Pancreas (tissue), 10 donors: ENCODE results near the gene VPS51. TPM values are rescaled to one million over a fixed set of nuclear protein-coding genes. Genes with fewer than 3 reads are reported as not detected.
A peak's percentile ranks its signal among the peaks of the same experiment; 100 is the strongest.

Experiments used
- ATAC-seq, 4 donors: fragments of 200-7000 bp; cut with Tn5 transposase; one replicate each; pipeline versions ENCODE4 v1.8.0 to v1.9.1; 2020; ENCODE audit warnings: mild to moderate bottlenecking in 4 of 4, moderate library complexity in 4 of 4
- DNase-seq, 6 donors: peaks; one replicate each; pipeline ENCODE4 v3.0.0-alpha.2; 2020
- FAIRE-seq: peaks from 2 replicates; lab custom pipeline; 2012; peaks lifted over from hg19 to GRCh38; lab: Jason Lieb, UNC
- H3K27ac ChIP-seq, 4 donors: fragments of 200-600 bp; sonication (generic); 1 replicate in 3 of 4; 2 replicates in 1 of 4; pipeline versions ENCODE4 v1.5.0 to v1.8.0; 2020
- H3K27me3 ChIP-seq, 4 donors: fragments of 200-600 bp; one replicate each; pipeline ENCODE4 v1.8.0; 2021
- H3K36me3 ChIP-seq, 3 donors: fragments of 200-600 bp; sonication (generic) in 1 of 3; one replicate each; pipeline versions ENCODE4 v1.5.0 to v1.8.0; 2020 to 2021
- H3K4me1 ChIP-seq, 3 donors: fragments of 200-600 bp; one replicate each; pipeline ENCODE4 v1.8.0; 2021
- H3K4me3 ChIP-seq, 4 donors: fragments of 200-600 bp; sonication (generic) in 2 of 4; one replicate each; pipeline versions ENCODE4 v1.5.0 to v1.8.0; 2020 to 2021
- H3K9me3 ChIP-seq, 4 donors: fragments of 200-600 bp; one replicate each; pipeline ENCODE4 v1.8.0; 2021
- WGBS, 2 donors: extraction: QIAGEN DNeasy Blood & Tissue Kit; methylation state at CpG; one replicate each; pipeline ENCODE4 v1.1.7; 2013; 5-methylcytosine and 5-hydroxymethylcytosine counted together
- intact Hi-C, 3 donors: fragments of 100-400 bp; cut with DNase I; formaldehyde crosslinking; loops; one replicate each; pipeline versions ENCODE4 v1.11.1 to v1.14.2; 2022
- polyA plus RNA-seq, 2 donors: library from polyadenylated mRNA; stranded (reverse); fragments of 200-250 nt; gene quantifications; one replicate each; pipeline ENCODE4 v1.2.3, GENCODE V29; 2013
- total RNA-seq, 6 donors: library from RNA; stranded (reverse); fragmentation: NEBNext Ultra II Directional in 4 of 6; extraction: Animal tissue kit (Norgen Biotek cat#: 25700) in 4 of 6; gene quantifications; one replicate each; pipeline versions ENCODE4 v1.2.1 to v1.2.4, GENCODE V29; 2021 to 2023
- TF ChIP-seq, protein P1 (sequence below), 4 donors: fragments of 200-600 bp; sonication (generic) in 3 of 4; IDR thresholded peaks; one replicate each; pipeline versions ENCODE4 v1.5.0 to v1.8.0; 2021; ENCODE audit warnings: antibody characterized with exemption in 4 of 4
- donor health status: healthy with polysubstance abuse.
- donor health status: DM: no; HTN: no; CAD: no; lungs with moderate emphysema.
- donor health status: DM: no; HTN: no; CAD: no.
- donor health status: control.
- donor health status: control.
- donor health status: Bipolar disorder and iron deficiency.
- donor health status: DM: yes; HTN: yes; CAD: no.
- donor health status: DM: no; HTN: no; CAD: no.
- donor health status: DM: no; HTN: no; CAD: no.
- donor health status: DM: yes; HTN: yes; CAD: no.

Gene VPS51
- total and polyA plus RNA-seq, 8 donors: 85.4 to 179 (median 130) TPM

DNA sequence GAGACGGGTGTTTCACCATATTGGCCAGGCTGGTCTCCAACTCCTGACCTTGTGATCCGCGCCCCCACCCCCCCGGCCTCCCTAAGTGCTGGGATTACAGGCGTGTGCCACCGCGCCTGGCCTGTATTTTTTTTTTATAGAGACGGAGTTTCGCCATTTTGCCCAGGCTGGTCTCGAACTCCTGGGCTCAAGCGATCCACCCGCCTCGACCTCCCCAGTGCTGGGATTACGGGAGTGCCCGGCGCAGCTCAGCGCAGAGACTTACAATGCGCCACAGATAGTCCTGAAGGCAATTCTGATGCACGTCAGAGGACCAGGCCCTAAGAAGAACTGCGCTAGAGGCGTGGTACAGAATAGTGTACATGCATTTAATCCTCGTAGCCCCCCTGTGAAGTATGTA lies 587 bp upstream of the VPS51 start:
- Histone ChIP-seq H3K4me3 (peak overlapping the region in 2 of 4 donors; percentile 64 to 78), H3K9me3 (no peaks in the 10 kb centered on the region), H3K4me1 (peaks cover 0 to 8% (median 7%) of the 10 kb centered on the region in 3 donors), H3K27ac (peak overlapping the region in 2 of 4 donors; percentile 92 to 93), H3K36me3 (peaks cover 0 to 9% (median 0%) of the 10 kb centered on the region in 3 donors), H3K27me3 (no peaks in the 10 kb centered on the region)
- intact Hi-C loops: no loop called here
- FAIRE-seq (no peak), ATAC-seq (no peak), DNase-seq (no peak)
- WGBS, 2 donors: 59 to 64% methylated on average over 22 of the region's 22 CpGs
- TF ChIP-seq, protein P1, sequence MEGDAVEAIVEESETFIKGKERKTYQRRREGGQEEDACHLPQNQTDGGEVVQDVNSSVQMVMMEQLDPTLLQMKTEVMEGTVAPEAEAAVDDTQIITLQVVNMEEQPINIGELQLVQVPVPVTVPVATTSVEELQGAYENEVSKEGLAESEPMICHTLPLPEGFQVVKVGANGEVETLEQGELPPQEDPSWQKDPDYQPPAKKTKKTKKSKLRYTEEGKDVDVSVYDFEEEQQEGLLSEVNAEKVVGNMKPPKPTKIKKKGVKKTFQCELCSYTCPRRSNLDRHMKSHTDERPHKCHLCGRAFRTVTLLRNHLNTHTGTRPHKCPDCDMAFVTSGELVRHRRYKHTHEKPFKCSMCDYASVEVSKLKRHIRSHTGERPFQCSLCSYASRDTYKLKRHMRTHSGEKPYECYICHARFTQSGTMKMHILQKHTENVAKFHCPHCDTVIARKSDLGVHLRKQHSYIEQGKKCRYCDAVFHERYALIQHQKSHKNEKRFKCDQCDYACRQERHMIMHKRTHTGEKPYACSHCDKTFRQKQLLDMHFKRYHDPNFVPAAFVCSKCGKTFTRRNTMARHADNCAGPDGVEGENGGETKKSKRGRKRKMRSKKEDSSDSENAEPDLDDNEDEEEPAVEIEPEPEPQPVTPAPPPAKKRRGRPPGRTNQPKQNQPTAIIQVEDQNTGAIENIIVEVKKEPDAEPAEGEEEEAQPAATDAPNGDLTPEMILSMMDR (IDR thresholded peaks at IDR 0.05): no peak

DNA sequence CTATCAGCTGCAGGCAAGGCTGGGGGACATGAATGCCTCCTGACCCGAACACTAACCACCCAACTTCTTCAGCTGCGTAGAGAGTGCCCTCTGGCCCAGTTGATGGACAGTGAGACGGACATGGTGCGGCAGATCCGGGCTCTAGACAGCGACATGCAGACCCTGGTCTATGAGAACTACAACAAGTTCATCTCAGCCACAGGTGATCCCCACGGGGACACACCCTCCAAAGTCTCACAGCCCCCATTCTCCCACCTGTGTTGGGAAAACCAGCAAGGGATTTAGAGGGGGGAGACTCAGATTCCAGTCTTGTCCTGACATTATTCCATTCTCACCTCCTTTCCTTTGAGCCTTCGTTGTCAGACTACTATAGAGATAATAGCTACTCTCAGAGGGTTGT lies 912 bp downstream of the VPS51 start:
- TF ChIP-seq, protein P1 (IDR thresholded peaks at IDR 0.05): no peak
- intact Hi-C loops: no loop called here

DNA sequence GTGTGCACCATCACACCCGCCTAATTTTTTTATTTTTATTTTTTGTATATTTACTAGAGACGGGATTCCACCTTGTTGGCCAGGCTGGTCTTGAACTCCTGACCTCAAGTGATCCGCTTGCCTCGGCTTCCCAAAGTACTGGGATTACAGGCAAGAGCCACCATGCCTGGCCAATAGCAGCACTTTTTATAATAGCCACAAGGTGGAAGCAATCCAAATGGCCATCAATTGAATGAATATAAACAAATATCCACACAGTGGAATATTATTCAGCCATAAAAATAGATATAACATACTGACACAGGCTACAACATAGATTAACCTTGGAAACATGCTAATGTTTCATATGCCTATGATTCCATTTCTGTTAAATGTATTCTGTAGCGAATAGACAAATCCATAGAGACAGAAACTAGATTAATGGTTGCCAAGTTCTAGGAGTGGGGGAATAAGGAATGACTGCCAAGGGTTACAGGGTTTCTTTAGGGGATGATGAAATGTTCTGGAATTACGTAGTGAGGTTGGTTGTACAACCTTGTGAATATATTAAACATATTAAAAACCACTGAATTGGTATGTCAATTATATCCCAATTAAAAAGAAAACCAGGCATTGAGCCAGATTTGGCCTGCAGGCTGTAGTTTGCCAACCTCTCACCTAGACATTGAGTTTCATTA lies 4.8 kb downstream of the VPS51 start:
- TF ChIP-seq, protein P1 (IDR thresholded peaks at IDR 0.05): no peak
- DNase-seq (no peak), ATAC-seq (no peak), FAIRE-seq (no peak)
- 74 to 76% methylated on average over 6 of the region's 6 CpGs for whole genome bisulfite sequencing, 2 donors
- intact Hi-C loops: loop anchor here in 1 of 3 donors (10.0 kb wide), 1 partner anchor 246 kb away; no protein-coding TSS in a partner anchor
- Histone ChIP-seq H3K27ac (peak overlapping the region in 2 of 4 donors; percentile 39 to 74), H3K9me3 (no peaks in the 10 kb centered on the region), H3K27me3 (no peaks in the 10 kb centered on the region), H3K4me3 (no peak overlapping the region), H3K4me1 (peaks cover 44 to 51% (median 47%) of the 10 kb centered on the region in 3 donors), H3K36me3 (peaks cover 0 to 9% (median 0%) of the 10 kb centered on the region in 3 donors)

More for the DNA sequence above, 912 bp downstream of the VPS51 start:
- FAIRE-seq (no peak), ATAC-seq (peak in 1 of 4 donors; percentile 0), DNase-seq (no peak)
- peak overlapping the region; percentile 59 to 78 (median 68) for H3K4me3 ChIP-seq
- 13 to 16% methylated on average over 8 of the region's 8 CpGs for WGBS, 2 donors
- H3K36me3 ChIP-seq: peaks cover 0 to 9% (median 0%) of the 10 kb centered on the region in 3 donors
- H3K27me3 ChIP-seq: no peaks in the 10 kb centered on the region
- no peaks in the 10 kb centered on the region for H3K9me3 ChIP-seq
- peaks cover 7 to 20% (median 18%) of the 10 kb centered on the region in 3 donors for H3K4me1 ChIP-seq
- H3K27ac ChIP-seq: peak overlapping the region; percentile 90 to 93 (median 92)

DNA sequence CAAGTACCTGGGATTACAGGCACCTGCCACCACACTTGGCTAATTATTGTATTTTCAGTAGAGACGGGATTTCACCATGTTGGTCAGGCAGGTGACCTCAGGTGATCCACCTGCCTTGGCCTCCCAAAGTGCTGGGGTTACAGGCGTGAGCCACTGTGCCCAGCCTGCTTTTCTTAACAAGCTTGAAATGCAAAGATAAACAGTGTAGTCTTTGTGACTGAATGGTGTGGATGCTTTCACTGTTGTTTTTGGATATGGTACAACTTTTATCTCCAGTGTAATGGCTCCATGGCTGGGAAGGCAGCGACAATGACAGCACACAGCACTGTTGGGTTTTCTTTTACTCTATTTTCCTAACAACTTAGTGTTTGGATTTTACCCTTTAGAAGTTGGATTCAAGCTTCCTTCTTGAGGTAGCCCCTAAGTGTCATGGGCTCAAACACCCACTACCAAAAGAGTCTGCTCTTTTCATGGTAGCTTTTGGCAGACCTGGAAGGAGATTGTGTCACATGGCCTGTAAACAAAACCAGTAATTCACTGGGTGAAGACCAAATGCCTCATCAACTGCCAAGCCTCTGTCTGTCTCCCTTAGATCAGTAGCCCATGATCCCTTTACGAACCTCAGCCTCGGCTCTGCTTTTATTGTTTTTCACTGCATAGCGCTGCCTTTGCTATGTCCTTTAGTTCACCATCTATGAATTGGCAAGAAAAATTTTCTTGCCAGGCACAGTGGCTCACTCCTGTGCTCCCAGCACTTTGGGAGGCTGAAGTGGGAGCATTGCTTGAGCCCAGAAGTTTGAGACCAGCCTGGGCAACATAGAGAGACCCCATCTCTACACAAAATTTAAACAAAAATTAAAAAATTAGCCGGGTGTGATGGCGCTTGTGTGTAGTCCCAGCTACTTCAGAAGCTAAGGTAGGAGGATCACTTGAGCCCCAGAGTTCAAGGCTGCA lies 6.4 kb downstream of the VPS51 start:
- H3K27ac ChIP-seq: peak overlapping the region in 2 of 4 donors; percentile 28 to 74
- peak in 1 of 6 donors; percentile 53 for DNase-seq
- peaks cover 0 to 9% (median 0%) of the 10 kb centered on the region in 3 donors for H3K36me3 ChIP-seq
- ATAC-seq: peak; percentile 67 to 78 (median 72)
- FAIRE-seq: no peak
- H3K4me3 ChIP-seq: no peak overlapping the region
- H3K4me1 ChIP-seq: peaks cover 41 to 47% (median 45%) of the 10 kb centered on the region in 3 donors
- intact Hi-C loops: loop anchor here in 1 of 3 donors (10.0 kb wide), 1 partner anchor 248 kb away; no protein-coding TSS in a partner anchor
- TF ChIP-seq, protein P1 (IDR thresholded peaks at IDR 0.05): no peak
- no peaks in the 10 kb centered on the region for H3K9me3 ChIP-seq
- WGBS, 2 donors: 58 to 60% methylated on average over 8 of the region's 8 CpGs
- no peaks in the 10 kb centered on the region for H3K27me3 ChIP-seq
